Skeletal muscle tissue (tissue), 4 donors: ENCODE data around the gene UNCX. TPM values are rescaled to one million over a fixed set of nuclear protein-coding genes. Genes with fewer than 3 reads are reported as not detected.

Experiments
- H3K27ac ChIP-seq: one replicate; pipeline ENCODE4 v1.7.0; 2013; ENCODE audit warnings: mild to moderate bottlenecking, low read depth, low read length, inconsistent platforms
- H3K27me3 ChIP-seq, 3 donors: one replicate each; pipeline ENCODE4 v1.7.0; 2013; ENCODE audit warnings: low read length in 3 of 3; ENCODE audit not compliant: control insufficient read depth in 3 of 3, insufficient read depth in 3 of 3
- H3K36me3 ChIP-seq, 3 donors: one replicate each; pipeline ENCODE4 v1.7.0; 2013; ENCODE audit warnings: low read length in 3 of 3; ENCODE audit not compliant: control insufficient read depth in 3 of 3, insufficient read depth in 3 of 3
- H3K4me1 ChIP-seq, 3 donors: one replicate each; pipeline ENCODE4 v1.7.0; 2013; ENCODE audit warnings: low read length in 3 of 3, mild to moderate bottlenecking in 3 of 3; ENCODE audit not compliant: control insufficient read depth in 3 of 3, insufficient read depth in 3 of 3
- H3K4me3 ChIP-seq, 3 donors: one replicate each; pipeline ENCODE4 v1.7.0; 2013; ENCODE audit warnings: low read length in 3 of 3
- H3K9ac ChIP-seq, 3 donors: one replicate each; pipeline ENCODE4 v1.7.0; 2013; ENCODE audit warnings: low read length in 3 of 3, mild to moderate bottlenecking in 3 of 3, moderate library complexity in 2 of 3, low read depth in 1 of 3
- H3K9me3 ChIP-seq, 3 donors: one replicate each; pipeline ENCODE4 v1.7.0; 2013; ENCODE audit warnings: low read length in 3 of 3; ENCODE audit not compliant: control insufficient read depth in 3 of 3
- total RNA-seq: library from RNA; depleted of rRNA; stranded (reverse); fragments of >200 nt; gene quantifications from one replicate; pipeline ENCODE4 v1.2.3, GENCODE V29; 2014
- donor health status: Osteomylitis.

UNCX gene
- total RNA-seq, 1 donor from 2014 or later, result not detected

DNA sequence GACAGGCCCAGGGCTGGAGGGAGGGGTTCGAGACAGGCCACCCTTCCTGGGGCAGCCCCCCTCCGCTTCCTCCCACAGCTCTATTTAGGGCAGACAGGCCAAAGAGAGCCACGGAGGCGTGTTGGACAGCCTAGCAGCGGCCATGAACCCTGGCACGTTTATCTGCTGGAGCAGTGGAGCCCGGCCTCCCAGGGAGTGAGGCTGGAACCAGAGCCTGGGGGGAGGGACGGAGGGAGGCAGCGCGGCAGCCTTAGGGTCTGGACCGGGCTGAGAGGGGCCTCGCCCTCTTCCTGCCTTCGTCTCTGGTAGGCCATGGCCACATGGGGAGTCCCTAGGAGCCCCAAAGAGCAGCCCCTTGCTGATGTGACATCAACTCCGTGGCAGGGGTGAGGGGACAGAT, 17.1 kb downstream of the UNCX start:
- Histone ChIP-seq H3K4me1 (peaks cover 0 to 7% (median 4%) of the 10 kb centered on the region in 3 donors), H3K36me3 (no peaks in the 10 kb centered on the region), H3K9ac (no peak overlapping the region), H3K27me3 (peaks cover 70 to 88% (median 83%) of the 10 kb centered on the region in 3 donors), H3K9me3 (no peaks in the 10 kb centered on the region), H3K4me3 (no peak overlapping the region), H3K27ac (no peak overlapping the region)

DNA sequence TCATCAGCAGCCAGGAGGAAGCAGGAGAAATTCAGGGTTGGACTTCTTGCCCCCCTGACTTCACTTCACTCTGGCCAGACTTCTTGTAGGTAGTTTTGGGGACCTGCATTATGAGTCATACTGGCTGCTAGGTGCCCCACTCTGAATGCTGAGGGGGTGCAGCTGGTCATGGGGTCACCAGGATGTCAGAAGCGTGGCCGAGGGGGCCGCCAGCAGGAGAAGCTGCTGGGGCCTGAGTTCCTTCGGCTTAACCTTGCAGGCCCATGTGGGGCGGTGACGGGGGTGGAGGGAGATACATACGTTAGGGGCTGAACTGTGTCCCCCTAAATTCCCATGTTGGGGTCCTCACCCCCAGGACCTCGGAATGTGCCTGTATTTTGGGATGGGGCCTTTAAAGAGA, 18.2 kb downstream of the UNCX start:
- peaks cover 72 to 87% (median 79%) of the 10 kb centered on the region in 3 donors for H3K27me3 ChIP-seq
- H3K4me1 ChIP-seq, result peaks cover 0 to 7% (median 4%) of the 10 kb centered on the region in 3 donors
- H3K27ac ChIP-seq, result no peak overlapping the region
- H3K36me3 ChIP-seq, result no peaks in the 10 kb centered on the region
- H3K9me3 ChIP-seq, result no peaks in the 10 kb centered on the region
- no peak overlapping the region for H3K9ac ChIP-seq
- no peak overlapping the region for H3K4me3 ChIP-seq

DNA sequence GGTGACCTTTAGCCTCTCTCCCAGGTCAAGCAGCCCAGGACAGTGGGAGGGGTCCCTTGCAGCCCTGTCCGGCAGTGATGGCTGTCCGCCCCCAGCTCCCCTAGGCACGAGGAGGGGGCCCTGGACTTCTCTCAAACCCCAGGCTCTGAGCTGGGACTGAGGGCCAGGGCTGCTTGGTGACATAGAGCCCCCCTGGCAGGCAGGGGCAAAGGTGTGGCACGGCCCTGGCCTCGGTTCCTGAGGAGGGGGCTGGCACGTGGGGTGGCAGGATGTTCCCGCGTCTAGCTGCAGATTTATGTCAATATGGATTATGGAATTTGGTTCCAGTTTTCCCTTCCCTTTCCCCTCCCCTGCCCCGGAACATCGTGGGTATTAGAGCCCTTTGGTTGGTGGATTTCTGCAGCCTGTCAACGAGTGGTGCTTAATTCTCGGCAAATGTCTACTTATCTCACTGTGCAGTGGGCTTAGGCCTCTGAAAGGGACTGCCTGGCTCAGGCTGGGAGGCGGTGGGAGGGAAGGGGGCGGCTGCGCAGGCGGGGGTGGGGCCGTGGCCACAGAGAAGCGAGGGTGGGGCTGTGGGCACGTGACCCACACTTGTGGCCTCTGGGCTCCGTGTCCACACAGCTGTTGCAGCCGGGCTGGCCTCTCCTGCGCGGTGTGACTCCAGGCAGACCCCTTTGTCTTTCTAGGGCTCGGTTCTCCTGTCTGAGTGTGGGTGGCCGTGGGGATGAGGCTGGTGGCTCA, 19.3 kb downstream of the UNCX start:
- Histone ChIP-seq H3K9me3 (no peaks in the 10 kb centered on the region), H3K36me3 (no peaks in the 10 kb centered on the region), H3K4me1 (peaks cover 0 to 7% (median 4%) of the 10 kb centered on the region in 3 donors), H3K9ac (no peak overlapping the region), H3K4me3 (no peak overlapping the region), H3K27me3 (peaks cover 72 to 88% (median 82%) of the 10 kb centered on the region in 3 donors), H3K27ac (no peak overlapping the region)

DNA sequence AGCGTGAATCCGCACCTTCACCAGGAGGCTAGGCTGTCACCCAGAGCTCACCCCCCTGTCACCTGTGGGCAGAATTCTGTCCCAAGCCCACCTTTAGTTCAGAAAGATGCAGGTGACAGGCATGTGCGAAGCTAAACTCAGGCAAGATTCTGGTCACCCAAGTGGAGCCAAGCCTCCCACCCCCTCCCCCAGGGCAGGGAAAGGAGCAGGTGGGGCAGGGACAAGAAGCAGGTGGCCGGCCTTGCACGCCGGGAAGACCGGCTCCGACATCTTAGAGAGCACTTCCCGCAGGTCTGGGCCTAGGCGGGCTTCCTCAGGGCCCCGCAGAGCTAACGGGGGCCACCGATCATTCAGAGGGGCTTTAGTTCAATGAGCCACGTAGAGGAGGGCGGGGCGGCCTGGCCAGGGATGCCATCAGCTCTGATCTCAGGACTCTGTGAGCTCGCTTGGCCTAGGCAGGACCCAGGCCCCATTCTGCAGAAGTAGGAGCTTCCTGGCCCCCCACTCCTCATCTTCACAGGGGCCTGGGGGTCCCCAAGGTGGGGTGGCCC, 19.9 kb downstream of the UNCX start:
- Histone ChIP-seq H3K27ac (no peak overlapping the region), H3K27me3 (peaks cover 70 to 83% (median 79%) of the 10 kb centered on the region in 3 donors), H3K9ac (no peak overlapping the region), H3K36me3 (no peaks in the 10 kb centered on the region), H3K4me1 (peaks cover 0 to 7% (median 4%) of the 10 kb centered on the region in 3 donors), H3K4me3 (no peak overlapping the region), H3K9me3 (no peaks in the 10 kb centered on the region)

DNA sequence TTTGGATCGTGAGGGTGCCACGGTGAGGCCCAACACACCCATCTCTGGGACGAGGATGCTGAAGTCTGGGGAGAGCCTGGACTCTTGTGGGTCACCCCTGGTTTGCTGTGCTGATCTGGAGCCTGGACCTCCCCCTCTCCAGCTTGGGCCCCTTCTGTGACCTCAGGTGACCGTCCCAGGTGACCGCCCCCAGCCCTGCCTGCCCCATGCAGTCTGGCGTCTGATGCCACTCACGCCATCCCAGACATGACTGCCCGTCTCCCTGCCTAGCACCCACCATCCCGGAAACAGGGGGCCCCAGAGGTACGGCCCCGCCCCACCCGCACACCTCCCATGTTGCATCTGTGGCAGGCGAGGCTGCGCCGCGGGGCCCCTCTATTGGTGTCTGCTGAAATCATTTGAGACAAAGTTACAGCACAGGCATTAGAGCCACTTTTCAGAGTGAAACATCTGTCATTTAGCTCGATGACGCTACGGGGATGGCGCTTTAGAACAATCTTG, 21.1 kb downstream of the UNCX start:
- Histone ChIP-seq H3K9ac (no peak overlapping the region), H3K4me3 (no peak overlapping the region), H3K36me3 (no peaks in the 10 kb centered on the region), H3K4me1 (no peaks in the 10 kb centered on the region), H3K9me3 (no peaks in the 10 kb centered on the region), H3K27ac (no peak overlapping the region), H3K27me3 (peaks cover 63 to 76% (median 73%) of the 10 kb centered on the region in 3 donors)

DNA sequence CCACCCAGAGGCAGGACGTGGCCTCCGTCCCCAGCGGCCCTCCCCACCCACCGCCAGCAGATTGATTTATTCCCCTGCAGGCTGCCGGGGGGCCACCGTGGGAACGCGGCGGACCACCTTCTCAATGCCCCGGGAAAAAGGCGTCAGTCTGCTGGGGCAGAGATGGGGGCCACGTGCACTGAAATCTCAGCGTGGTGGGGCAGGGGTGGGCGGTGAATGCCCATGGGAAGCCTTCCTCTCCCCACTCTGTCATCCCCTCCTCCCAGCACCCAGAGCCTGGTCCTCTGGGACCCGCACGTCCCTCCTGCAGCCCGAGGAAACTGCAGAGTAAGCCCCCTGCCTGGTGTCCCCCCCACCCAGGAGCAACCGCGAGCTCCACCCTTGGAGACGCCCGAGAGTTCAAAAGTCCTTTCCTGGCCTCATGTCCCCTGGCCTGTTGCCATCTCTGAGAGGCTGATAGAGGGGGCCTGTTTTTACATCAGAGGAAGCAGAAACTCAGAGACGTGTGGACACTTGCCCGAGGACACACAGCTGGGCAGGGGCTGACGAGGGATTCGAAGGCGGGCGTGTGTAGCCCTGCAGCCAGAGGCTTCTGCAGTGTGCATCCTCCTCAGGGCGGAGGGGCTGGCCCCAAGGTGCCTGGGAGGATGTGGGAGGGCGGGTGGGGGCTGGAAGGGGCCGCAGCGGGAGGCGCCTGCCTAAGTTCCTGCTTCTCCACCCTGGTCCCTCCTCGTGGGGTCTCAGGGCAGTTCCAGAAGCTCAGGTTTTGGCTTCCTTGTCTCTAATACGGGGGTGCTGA, 21.8 kb downstream of the UNCX start:
- no peaks in the 10 kb centered on the region for H3K9me3 ChIP-seq
- H3K9ac ChIP-seq, result no peak overlapping the region
- H3K36me3 ChIP-seq, result no peaks in the 10 kb centered on the region
- no peaks in the 10 kb centered on the region for H3K4me1 ChIP-seq
- H3K27me3 ChIP-seq, result peaks cover 60 to 75% (median 73%) of the 10 kb centered on the region in 3 donors
- H3K27ac ChIP-seq, result no peak overlapping the region
- no peak overlapping the region for H3K4me3 ChIP-seq

DNA sequence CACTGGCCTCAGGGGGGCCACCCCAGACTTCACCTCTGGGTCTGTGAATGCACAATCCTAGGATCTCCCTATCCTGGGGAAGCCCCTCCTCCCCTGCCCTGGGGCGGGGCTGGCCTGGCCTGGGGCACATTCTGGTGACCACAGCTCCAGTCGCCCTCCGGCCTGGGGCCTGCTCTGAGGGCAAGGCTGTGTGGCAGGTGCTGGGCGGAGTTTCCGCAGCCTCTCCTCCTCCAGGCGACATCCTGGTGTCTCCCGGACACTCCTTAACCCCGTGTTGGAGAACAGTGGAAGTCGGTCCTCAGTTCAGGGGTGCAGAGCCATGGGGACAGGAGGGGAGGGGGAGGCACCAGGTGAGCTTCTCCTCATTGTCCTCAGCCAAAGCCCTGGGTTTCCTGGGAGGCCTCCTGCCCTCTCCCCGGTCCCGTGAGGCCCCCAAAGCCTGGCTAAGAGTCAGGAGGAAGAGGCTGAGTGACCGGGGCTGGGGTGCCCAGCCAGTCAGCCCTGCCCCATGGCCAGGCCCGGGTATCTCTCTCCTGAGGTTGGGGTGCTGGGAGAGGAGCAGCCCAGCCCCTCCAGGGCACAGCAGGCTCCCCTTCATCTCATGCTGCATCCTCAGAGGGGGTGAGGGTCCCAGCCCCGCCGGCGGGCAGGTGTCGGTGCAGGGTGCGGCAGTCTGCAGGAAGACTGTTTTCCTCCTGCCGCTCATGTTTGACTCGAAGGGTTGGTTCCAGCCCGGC, 22.6 kb downstream of the UNCX start:
- H3K9ac ChIP-seq, result no peak overlapping the region
- no peaks in the 10 kb centered on the region for H3K36me3 ChIP-seq
- no peaks in the 10 kb centered on the region for H3K4me1 ChIP-seq
- no peaks in the 10 kb centered on the region for H3K9me3 ChIP-seq
- H3K27ac ChIP-seq, result no peak overlapping the region
- H3K4me3 ChIP-seq, result no peak overlapping the region
- H3K27me3 ChIP-seq, result peaks cover 55 to 73% (median 72%) of the 10 kb centered on the region in 3 donors

DNA sequence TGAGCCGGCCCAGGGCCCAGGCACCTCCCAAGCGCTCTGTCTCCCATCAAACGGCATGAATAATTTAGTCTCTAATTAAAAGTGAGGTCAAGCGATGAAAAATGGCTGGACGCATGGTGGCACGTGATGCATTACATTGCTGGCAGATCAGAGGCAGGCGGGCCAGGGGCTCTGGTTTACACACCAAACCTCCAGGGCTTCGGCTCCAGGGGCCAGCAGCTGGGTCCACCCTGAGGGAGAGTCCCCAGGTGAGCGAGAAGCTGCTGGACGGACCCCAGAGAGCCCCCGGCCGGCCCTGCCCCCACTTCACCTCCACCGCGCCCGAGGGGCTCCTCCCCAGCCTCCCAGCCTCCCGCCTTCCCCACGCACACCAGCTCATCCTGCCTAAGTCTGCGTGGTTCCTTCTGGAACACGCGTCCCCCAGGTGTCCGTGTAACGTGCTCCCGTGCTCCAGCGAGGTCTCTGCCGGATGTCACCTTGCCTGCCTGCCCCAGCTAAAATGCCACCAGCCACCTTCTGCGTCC, 23.2 kb downstream of the UNCX start:
- Histone ChIP-seq H3K27ac (no peak overlapping the region), H3K36me3 (no peaks in the 10 kb centered on the region), H3K4me1 (no peaks in the 10 kb centered on the region), H3K9ac (no peak overlapping the region), H3K4me3 (no peak overlapping the region), H3K9me3 (no peaks in the 10 kb centered on the region), H3K27me3 (peaks cover 60 to 74% (median 72%) of the 10 kb centered on the region in 3 donors)

DNA sequence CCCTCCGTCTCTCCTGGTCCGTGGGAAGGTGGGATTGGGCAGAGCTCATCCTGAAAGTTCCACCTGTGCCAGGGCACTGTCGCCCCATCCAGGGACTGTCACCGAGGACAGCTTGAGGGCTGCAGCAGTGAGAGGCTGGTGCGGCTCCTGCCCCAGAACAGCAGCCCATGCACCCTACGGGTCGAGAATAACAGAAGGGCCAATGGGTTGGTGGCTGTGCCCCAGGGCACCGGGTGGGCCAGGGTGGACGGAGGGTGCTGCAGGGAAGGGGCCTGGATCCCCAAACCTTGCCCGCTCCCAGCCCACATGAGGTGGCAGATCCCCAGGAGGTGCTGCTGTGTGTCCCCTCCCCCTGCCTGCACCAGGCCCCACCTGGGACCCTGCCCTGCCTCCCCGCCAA, 23.9 kb downstream of the UNCX start:
- Histone ChIP-seq H3K27me3 (peaks cover 56 to 74% (median 73%) of the 10 kb centered on the region in 3 donors), H3K9me3 (no peaks in the 10 kb centered on the region), H3K4me3 (no peak overlapping the region), H3K4me1 (no peaks in the 10 kb centered on the region), H3K27ac (no peak overlapping the region), H3K36me3 (no peaks in the 10 kb centered on the region), H3K9ac (no peak overlapping the region)
